NT2/D1 (cell line): ENCODE data around the gene CAMTA1.

ENCODE experiments used
- DNase-seq: peaks from one replicate; pipeline ENCODE4 v3.0.0-alpha.2; 2011; ENCODE audit warnings: low read depth, low spot score
- H3K27me3 ChIP-seq: 2 replicates; pipeline ENCODE4 v1.6.0; 2011; ENCODE audit warnings: mild to moderate bottlenecking; ENCODE audit not compliant: insufficient read length, insufficient read depth
- H3K36me3 ChIP-seq: 2 replicates; pipeline ENCODE4 v1.6.1; 2011; ENCODE audit warnings: mild to moderate bottlenecking, low read length, mixed read lengths; ENCODE audit not compliant: insufficient read depth, insufficient read length
- H3K4me1 ChIP-seq: 2 replicates; pipeline ENCODE4 v1.5.1; 2011; ENCODE audit not compliant: insufficient read depth, insufficient read length
- H3K4me3 ChIP-seq: 2 replicates; pipeline ENCODE4 v1.5.1; 2011; ENCODE audit warnings: low read depth; ENCODE audit not compliant: insufficient read length
- H3K9ac ChIP-seq: 2 replicates; pipeline ENCODE4 v1.6.0; 2011; ENCODE audit warnings: low read depth; ENCODE audit not compliant: insufficient read length
- H3K9me3 ChIP-seq: 2 replicates; pipeline ENCODE4 v1.5.1; 2011; ENCODE audit warnings: mild to moderate bottlenecking, low read length; ENCODE audit not compliant: insufficient read depth
- SUZ12 ChIP-seq: IDR thresholded peaks from 2 replicates; pipeline ENCODE4 v1.6.1; 2011; ENCODE audit not compliant: insufficient read length, insufficient read depth; ENCODE audit errors: extremely low read depth
- YY1 ChIP-seq: IDR thresholded peaks from 2 replicates; pipeline ENCODE4 v1.6.1; 2011; ENCODE audit not compliant: insufficient read length, insufficient read depth
- ZNF274 ChIP-seq: IDR thresholded peaks from 2 replicates; pipeline ENCODE4 v1.6.1; 2011; ENCODE audit warnings: mild to moderate bottlenecking, low read depth, low read length

The CAMTA1 gene

GRCh38 chr1:6857831-6858230, 72.6 kb downstream of the CAMTA1 start:
- no peak for TF ChIP-seq ZNF274
- no peak for TF ChIP-seq SUZ12
- no peak for TF ChIP-seq YY1
- no peak overlapping the region for H3K9ac ChIP-seq
- H3K36me3 ChIP-seq = peaks cover 2% of the 10 kb centered on the region
- H3K4me1 ChIP-seq = peaks cover 3% of the 10 kb centered on the region
- H3K27me3 ChIP-seq = no peaks in the 10 kb centered on the region
- no peak for DNase-seq
- H3K9me3 ChIP-seq = no peaks in the 10 kb centered on the region
- H3K4me3 ChIP-seq = no peak overlapping the region

- Histone ChIP-seq H3K36me3 (no peaks in the 10 kb centered on the region), H3K4me3 (no peak overlapping the region), H3K4me1 (peaks cover 3% of the 10 kb centered on the region), H3K9me3 (no peaks in the 10 kb centered on the region), H3K9ac (no peak overlapping the region), H3K27me3 (no peaks in the 10 kb centered on the region)
- TF ChIP-seq YY1 = no peak
- no peak for TF ChIP-seq ZNF274
- no peak for TF ChIP-seq SUZ12
- DNase-seq = no peak
Measured at GRCh38 chr1:6858596-6858995, 73.3 kb downstream of the CAMTA1 start.

GRCh38 chr1:6859415-6860343, 74.4 kb downstream of the CAMTA1 start:
- peaks cover 5% of the 10 kb centered on the region for H3K36me3 ChIP-seq
- no peaks in the 10 kb centered on the region for H3K27me3 ChIP-seq
- no peaks in the 10 kb centered on the region for H3K9me3 ChIP-seq
- no peak overlapping the region for H3K9ac ChIP-seq
- TF ChIP-seq SUZ12 (no peak), YY1 (no peak), ZNF274 (no peak)
- H3K4me1 ChIP-seq = peaks cover 3% of the 10 kb centered on the region
- no peak overlapping the region for H3K4me3 ChIP-seq
- peak; percentile 8 for DNase-seq

- H3K4me3 ChIP-seq = no peak overlapping the region
- H3K9me3 ChIP-seq = no peaks in the 10 kb centered on the region
- H3K27me3 ChIP-seq = no peaks in the 10 kb centered on the region
- peaks cover 5% of the 10 kb centered on the region for H3K36me3 ChIP-seq
- TF ChIP-seq YY1 (no peak), ZNF274 (no peak), SUZ12 (no peak)
- DNase-seq = no peak
- no peak overlapping the region for H3K9ac ChIP-seq
- peaks cover 3% of the 10 kb centered on the region for H3K4me1 ChIP-seq
Measured at GRCh38 chr1:6860401-6860800, 75.1 kb downstream of the CAMTA1 start.

GRCh38 chr1:6861075-6861724, 75.9 kb downstream of the CAMTA1 start:
- H3K4me3 ChIP-seq = no peak overlapping the region
- H3K9me3 ChIP-seq = no peaks in the 10 kb centered on the region
- H3K36me3 ChIP-seq = peaks cover 5% of the 10 kb centered on the region
- no peaks in the 10 kb centered on the region for H3K27me3 ChIP-seq
- no peak for DNase-seq
- no peak overlapping the region for H3K9ac ChIP-seq
- TF ChIP-seq ZNF274 = no peak
- TF ChIP-seq SUZ12 = no peak
- TF ChIP-seq YY1 = no peak
- H3K4me1 ChIP-seq = peaks cover 3% of the 10 kb centered on the region

- DNase-seq = no peak
- H3K4me1 ChIP-seq = no peaks in the 10 kb centered on the region
- no peak overlapping the region for H3K4me3 ChIP-seq
- no peaks in the 10 kb centered on the region for H3K9me3 ChIP-seq
- no peak overlapping the region for H3K9ac ChIP-seq
- peaks cover 5% of the 10 kb centered on the region for H3K36me3 ChIP-seq
- H3K27me3 ChIP-seq = no peaks in the 10 kb centered on the region
- TF ChIP-seq YY1 (no peak), SUZ12 (no peak), ZNF274 (no peak)
Measured at GRCh38 chr1:6862906-6863305, 77.7 kb downstream of the CAMTA1 start.

- peaks cover 5% of the 10 kb centered on the region for H3K36me3 ChIP-seq
- H3K4me1 ChIP-seq = no peaks in the 10 kb centered on the region
- no peaks in the 10 kb centered on the region for H3K9me3 ChIP-seq
- H3K4me3 ChIP-seq = no peak overlapping the region
- no peak for TF ChIP-seq SUZ12
- TF ChIP-seq YY1 = no peak
- TF ChIP-seq ZNF274 = no peak
- no peak overlapping the region for H3K9ac ChIP-seq
- no peak for DNase-seq
- H3K27me3 ChIP-seq = no peaks in the 10 kb centered on the region
Measured at GRCh38 chr1:6864166-6864565, 78.9 kb downstream of the CAMTA1 start.
